Left hindlimb (tissue), 1 donor: ENCODE measurements around the gene CUX1.
"Not testable (repeated sequence)": the region's sequence is repeated elsewhere in the genome, so short reads cannot be mapped to it uniquely, and the experiment has no call there.

Experiments
- DNase-seq: peaks from one replicate; pipeline ENCODE4 v3.0.0-alpha.2; 2018

Gene CUX1

GRCh38 chr7:101856473-101857357, 39.3 kb downstream of the CUX1 start:
- DNase-seq = peak; percentile 76

GRCh38 chr7:101857358-101857811, 40.0 kb downstream of the CUX1 start:
- no peak for DNase-seq

- no peak for DNase-seq
Observed at GRCh38 chr7:101858437-101859385, 41.3 kb downstream of the CUX1 start.

- DNase-seq = no peak
Observed at GRCh38 chr7:101859411-101860106, 42.1 kb downstream of the CUX1 start.

- DNase-seq = no peak
Observed at GRCh38 chr7:101860316-101861217, 43.1 kb downstream of the CUX1 start.

- no peak for DNase-seq
Observed at GRCh38 chr7:101861218-101861775, 43.9 kb downstream of the CUX1 start.

DNA sequence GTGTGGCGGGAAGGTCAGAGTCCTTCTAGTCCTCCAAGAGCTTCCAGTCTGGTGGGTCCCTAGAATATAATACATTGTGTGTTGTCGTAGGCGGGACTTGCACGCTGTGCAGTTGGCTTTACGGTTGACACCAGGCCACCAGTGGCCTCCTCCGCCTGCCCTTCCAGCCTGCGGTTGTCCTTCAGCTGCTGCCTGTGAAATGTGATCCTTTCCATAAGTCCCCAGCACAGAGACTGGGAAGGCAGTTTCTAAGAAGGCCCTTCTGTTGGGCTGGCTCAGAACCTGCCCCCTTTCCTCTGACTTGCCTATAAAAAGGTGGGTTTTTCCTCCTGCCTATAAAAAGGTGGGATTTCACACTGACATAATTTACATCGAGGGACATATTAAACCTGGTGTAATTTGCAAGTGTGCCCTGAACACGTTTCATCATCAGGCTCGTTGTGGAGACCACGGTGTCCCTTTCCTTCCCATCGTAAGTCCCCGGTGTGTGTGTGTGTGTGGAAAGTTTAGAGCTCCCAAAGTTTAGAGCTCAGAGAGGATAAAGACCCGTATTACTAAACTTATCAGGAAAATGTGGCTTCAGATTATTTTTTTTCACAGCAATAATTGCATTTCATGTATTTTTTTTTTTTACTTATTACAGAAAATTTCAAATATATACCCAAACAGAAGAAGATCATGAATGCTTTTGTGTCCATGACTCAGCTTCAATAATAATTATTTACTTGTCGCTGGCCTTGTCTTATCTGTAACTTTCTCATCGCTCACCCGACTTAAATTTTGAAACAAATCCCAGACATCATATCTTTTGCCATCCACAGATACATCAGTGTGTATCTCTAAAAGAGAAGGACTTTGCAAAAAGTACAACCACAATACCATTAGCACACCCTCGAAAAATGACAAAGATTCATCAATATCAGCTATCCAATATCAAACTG, 45.1 kb downstream of the CUX1 start:
- peak; percentile 64 for DNase-seq

DNA sequence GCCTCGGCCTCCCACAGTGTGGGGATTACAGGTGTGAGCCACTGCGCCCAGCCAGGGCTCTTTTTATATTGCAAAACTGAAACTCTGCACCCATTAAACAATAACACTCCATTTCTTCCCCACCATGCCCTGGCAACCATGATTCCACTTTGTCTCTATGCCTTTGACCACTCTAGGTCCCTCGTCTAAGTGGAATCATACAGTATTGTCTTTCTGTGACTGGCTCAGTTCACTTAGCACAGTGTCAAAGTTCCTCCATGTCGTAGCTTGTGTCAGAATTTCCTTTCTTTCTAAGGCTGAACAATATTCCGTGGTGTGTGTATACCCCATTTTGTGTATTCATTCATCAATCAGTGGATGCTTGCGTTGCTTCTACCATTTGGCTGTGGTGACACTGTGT, 46.2 kb downstream of the CUX1 start:
- DNase-seq = no peak

DNA sequence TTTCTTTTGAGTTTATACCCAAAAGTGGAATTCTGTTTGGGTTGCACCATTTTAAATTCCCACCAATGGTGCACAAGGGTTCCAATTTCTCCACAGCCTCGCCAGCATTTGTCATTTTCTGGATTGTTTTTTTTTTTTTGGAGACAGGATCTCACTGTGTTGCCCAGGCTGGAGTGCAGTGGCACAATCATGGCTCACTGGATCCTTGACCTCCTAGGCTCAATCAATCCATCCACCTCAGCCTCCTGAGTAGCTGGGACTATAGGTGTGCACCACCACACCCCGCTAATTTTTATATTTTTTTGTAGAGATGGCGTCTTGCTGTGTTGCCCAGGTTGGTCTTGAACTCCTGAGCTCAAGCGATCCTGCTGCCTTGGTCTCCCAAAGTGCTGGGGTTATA, 46.6 kb downstream of the CUX1 start:
- no peak for DNase-seq

DNA sequence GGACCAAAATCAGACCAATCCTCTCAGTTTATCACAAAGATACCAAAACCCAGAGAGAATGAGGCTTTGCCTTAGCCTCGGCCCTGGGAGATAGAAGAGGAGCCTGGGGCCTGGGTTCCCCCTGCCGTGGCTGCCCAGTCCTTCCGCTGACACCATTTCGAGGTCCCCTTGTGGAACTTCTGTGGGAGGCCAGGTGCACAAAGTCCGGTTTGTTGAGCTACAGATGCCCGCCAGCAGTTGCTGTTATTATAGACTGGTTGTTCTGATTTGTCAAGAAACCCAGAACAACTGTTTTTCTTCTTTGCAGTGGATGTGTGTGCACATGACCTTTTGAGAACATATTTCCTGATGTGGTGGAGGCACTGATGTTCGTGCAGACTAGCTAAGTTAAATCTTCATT, 47.6 kb downstream of the CUX1 start:
- DNase-seq = no peak

DNA sequence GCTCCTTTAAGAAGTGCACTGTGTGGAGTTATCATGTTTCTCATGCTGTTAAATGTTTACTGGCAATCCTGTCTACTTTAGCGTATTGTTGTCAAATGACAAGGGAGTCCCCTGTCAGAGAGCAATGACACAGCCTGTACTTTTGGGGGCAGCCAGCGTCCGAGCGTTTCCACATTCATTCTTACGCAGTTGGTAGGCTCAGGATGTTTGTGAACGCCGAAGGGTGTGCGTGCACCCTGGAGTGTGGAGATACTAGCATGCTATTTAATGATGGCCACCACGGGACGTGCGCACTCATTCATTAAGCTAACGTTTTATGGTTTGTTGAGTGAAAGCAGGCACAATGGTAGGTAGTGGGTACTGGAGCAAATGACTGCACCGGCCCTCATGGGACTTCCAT, 48.0 kb downstream of the CUX1 start:
- no peak for DNase-seq

- DNase-seq = no peak
Observed at GRCh38 chr7:101866328-101866727, 48.9 kb downstream of the CUX1 start.

- DNase-seq = no peak
Observed at GRCh38 chr7:101867265-101867664, 49.8 kb downstream of the CUX1 start.

- DNase-seq = not testable (repeated sequence)
Observed at GRCh38 chr7:101867681-101868080, 50.3 kb downstream of the CUX1 start.

GRCh38 chr7:101868191-101868950, 50.9 kb downstream of the CUX1 start:
- DNase-seq = no peak

DNA sequence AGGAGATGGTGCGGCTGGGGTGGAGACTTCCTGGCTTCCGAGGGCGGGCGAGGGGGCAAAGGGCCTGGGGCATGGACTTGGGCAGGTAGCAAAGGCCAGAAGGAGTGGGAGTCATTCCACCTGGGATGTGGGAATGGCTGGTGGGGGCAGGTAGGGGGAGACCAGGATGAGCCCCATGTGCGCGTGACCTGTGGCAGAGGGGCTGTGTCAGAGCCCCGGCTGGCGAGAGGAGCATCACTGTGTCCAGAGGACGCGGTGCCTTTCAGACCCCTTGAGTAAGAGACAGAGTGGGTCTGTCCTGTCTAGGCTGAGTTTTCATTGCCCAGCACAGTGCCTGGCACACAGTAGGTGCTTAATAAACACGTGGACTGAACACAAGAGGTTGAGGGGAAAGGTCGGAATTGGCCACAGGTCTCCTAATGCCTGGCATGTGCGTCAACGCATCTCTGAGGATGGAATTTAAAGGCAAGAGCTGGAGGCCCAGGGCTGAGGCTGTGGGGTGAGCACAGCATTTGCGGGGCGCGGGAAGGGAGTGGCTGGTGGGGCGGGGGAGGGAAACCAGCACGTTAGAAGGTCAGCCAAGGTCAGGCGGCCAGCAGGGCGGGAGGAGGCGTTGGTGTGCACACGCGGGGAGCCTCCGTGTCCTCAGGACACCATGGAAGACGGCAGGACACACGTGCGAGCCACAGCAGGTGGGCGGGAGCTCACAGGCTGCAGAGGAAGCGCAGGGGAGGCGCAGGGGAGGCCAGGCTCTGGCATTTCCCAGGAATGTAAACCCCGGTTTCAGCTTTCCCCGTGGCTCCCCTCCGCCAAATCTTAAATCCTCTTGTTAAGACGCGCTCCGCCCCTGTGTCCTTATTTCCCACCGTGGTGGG, 51.8 kb downstream of the CUX1 start:
- DNase-seq = no peak

DNA sequence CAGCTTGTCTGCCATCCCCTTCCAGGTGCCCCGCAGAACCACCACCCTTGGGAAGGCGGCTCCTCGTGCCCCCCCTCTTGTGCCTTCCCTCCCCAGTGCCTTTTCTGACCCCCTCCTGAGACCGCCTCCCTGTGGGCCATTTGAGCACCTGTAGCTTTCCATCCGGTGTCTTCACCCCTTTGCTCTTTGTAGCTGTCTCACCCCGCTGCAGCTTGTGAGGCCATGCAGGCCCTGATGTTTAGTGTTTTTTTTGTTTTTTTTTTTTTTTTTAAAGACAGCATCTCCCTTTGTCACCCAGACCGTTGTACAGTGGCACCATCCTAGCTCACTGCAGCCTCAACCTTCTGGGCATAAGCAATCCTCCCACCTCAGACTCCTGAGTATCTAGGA, 52.5 kb downstream of the CUX1 start:
- DNase-seq = no peak

GRCh38 chr7:101870361-101871062, 53.1 kb downstream of the CUX1 start:
- DNase-seq = no peak
